IPS-NIHi7 (cell line): ENCODE results near the gene ZNF438.

Experiments
- DNase-seq: peaks from one replicate; pipeline ENCODE4 v3.0.0; 2012; ENCODE audit warnings: mixed read lengths; ENCODE audit errors: extremely low spot score

ZNF438 gene

DNA sequence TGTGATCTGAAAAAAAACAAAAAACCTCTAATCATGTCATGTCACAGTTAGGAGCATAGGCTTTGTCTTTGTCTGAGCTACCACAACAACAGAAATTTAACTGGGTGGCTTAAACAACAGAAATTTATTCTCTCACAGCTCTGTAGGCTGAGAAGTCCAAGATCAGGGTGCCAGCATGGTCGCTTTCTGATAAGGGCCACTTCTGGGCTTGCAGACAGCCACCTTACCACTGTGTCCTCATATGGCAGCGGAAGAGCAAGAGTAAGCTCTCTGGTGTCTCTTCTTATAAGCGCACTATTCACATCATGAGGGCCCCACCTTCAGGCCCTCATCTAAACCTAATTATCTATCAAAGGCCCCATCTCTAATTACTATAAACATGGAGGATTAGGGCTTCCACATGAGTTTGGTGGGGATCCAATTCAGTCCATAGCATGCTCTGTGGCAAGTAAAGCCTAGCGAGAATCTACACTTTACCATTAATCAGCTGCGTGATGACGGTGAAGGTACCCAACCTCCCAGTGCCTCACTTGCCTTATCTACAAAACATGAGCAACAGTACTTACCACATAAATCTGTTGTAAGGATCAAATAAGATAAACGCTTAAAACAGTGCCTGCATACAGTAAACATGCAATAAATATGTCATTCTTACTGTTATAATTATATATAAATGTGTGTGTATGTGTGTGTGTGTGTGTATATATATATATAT, 17.3 kb downstream of the ZNF438 start:
- no peak for DNase-seq

DNA sequence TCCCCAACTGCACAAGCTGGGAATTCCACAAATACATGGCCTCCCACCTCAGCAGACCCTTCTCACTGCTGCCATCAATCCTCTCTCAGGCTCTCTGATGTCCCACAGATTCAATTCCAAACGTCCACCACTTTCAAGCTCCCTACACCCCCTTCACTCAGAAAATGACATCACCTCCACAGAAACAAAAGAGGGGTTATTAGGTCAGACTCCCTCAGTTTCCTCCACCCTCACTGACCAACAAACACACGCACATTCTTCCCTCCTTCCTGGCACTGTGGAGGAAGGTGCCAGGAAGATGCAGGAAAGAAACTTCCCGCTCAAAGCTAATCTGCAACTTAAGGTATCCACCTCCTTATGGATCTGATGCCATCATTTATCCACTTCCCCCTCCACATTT, 18.3 kb downstream of the ZNF438 start:
- no peak for DNase-seq

DNA sequence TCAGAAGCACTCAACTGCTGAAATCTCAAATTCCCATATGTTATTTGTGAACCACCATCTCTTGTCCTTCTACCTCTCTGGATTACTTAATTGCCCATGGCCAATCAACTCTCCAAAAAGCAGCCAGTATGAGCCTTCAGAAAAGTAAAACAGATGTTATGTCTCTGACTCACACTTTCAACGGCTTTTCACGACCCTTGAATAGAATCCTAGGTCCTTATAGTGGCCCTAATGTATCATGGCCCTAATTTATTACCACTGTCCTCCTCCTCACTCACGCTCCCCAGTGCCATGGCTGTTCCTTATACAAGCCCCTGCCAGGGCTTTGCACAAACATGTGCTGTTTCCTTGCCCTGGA, 20.0 kb downstream of the ZNF438 start:
- DNase-seq = no peak

DNA sequence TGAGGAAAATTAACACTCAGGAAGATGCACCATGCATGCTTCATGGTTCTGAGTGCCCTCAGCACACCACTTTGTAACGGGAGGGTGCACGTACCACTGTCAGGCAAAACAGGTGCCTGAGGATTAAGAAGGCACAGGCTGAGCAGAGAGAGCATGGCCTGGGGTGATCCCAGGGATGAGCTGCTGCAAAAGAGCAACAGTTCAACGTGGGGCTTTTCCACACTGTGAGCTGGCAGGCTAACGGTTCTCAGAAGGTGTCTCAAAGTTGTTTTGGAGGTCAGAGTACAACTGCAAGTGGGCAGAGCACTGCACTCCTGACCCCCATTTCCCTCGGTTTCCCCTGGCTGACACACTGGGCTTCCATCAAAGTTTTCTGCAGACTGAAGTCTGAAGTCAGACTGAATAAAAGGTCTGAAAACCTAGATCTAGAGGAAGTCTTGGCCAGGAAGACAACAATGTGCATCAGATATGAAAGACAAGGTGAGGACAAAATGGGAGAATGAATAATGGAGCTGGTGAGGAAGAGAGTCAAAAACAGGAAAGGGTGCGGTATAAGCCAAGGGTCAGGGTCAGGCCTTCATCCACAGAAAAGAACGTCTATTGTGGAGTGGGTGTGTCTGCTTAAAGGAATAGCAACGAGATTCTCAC, 20.5 kb downstream of the ZNF438 start:
- no peak for DNase-seq

DNA sequence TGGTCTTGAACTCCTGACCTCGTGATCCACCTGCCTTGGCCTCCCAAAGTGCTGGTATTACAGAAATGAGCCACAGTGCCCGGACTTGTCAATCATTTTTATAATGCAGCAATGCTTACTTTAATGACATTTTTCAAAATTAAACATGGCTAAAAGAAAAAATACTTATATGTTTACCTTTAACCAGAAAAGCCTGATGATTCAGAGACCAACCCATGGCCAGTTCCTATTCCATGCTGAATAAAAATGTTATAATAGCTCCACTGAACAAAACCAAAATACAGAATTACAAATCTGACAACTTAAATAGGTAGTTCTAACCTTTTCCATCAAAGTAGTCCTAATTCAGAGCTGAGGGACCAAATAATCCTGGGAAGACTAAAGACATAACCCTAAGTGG, 21.6 kb downstream of the ZNF438 start:
- DNase-seq = no peak

DNA sequence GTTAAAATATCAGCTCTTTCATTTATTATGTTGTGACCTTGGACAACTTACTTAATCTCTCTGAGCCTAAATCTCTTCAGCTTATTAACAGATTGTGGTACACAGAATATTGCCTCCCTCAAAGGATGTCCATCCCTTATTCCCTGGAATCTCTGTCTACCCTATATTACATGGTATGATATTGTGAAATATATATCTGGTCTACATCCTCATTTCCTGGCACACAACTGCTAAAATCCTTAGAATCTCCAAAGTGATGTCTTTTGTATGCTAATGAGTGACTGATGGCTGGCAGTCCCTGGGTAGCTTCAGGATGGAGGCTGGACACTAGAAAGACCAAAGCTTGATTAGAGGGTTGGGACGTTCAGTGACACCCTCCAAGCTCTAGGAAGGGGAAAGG, 25.8 kb downstream of the ZNF438 start:
- DNase-seq = no peak

DNA sequence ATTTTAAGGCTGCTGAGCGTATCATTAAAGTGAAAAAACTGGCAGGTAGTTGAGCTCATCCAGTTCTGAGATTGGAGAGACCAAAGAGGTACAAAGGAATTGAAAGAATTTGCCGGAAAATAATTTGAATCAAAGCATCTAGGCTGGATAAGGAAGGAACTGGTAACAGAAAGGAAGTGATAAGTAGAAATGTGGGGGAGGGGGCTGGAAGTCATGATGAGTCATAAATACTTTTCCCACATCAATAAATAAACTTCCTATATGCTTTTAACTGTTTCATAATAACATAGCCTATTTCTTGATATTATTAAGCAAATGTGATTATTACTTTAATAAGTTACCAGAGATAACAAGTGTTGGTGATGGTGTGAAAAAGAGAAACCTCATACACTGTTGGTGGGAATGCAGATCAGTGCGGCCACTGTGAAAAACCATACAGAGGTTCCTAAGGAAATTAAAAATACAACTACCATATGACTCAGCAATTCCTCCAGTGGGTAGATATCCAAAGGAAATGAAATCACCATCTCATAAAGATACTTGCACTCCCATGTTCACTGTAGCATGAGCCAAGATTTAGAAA, 27.0 kb downstream of the ZNF438 start:
- no peak for DNase-seq

DNA sequence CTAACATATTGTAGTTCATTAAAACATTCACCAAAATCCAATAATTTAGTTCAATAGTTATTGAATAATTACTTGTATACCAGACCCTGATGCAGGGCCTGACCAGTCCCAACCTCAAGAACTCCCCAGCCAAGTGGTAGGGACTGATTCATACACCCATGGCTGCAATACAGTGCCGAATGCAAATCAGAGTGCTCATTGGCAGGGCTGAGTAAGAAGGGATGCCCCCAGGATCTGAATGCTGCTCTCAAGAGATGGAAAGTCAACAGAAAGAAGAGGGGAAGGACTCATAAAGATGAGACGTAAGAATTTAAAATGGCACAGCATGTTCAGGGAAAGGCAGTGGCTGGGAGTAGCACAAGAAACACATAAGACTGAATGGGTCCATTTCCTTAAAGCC, 29.9 kb downstream of the ZNF438 start:
- no peak for DNase-seq

DNA sequence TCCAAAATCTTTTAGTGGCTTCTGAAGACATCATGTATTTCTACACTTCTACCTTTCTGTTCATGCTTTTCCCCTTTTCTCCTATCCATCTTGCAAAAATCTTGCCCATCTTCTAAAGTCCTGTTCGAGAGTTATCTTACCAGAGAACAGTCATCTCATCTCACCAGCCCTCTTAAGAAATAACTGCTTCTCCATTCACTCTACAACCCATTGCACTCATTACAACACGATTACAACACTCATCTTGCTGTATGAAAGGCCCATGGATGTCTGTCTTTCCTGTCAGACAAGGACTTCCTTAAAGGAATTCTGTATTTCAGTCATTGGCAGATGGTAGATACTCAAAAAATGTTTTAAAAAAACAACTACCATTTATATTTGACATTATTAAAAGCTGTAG, 30.8 kb downstream of the ZNF438 start:
- no peak for DNase-seq

DNA sequence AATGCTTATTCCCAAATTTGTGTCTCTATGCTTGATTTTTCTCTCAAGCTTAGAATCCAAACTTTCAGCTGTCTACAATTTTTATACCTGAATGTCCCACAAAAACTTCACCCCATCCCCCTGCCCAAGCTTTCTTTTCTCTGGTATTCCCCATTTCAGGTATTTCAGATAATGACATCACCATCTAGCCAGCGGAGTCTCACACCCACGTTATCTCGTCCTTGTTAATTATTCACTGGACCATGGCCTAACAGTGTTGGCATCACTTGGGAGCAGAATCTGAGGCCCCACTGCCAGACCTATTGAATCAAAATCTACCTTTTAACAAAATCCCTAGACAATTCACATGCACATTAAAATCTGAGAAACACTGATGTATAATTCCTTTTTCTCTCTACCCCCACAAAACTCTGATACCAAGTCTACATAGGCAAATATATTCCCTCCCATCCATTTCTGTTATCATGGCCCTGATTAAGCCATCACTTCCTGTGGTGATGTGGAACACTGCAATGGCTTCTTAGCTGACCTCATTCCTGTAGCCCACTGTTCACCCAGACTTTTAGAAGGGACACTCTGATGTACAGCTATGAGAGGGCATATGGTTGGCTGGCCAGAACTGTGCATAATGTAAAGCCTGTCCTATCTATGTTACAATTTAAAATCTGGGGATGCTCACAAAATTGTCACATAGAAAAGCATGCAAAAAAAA, 31.4 kb downstream of the ZNF438 start:
- no peak for DNase-seq

DNA sequence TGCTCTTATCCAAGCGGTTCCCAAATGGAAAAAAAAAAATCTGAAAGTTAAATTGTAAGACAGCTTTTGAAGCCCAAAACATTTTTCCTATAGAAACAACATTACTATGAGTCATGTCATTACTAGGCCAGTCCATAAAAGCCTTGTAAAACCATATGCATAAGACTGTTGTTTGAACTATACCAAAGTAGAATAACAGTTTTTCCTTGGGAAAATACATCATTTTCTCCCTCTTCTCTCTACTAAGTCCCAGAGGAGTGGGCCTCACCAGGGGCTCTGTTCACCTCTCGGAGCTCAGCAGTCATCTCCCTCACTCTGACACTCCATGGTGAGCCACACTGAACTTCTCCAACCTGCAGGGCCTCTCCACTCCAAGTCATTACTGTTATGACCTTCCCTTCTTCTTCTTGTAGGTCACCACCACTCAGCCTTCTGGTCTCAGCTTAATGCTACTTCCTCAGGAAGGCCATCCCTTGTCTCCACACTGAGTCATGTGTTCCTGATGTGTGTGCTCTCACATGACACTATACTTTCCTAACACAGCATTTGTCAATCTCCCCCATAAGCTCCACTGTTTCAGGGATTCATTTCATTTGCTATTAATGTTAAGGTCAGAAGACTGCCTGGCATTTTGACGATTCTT, 32.5 kb downstream of the ZNF438 start:
- DNase-seq = no peak

DNA sequence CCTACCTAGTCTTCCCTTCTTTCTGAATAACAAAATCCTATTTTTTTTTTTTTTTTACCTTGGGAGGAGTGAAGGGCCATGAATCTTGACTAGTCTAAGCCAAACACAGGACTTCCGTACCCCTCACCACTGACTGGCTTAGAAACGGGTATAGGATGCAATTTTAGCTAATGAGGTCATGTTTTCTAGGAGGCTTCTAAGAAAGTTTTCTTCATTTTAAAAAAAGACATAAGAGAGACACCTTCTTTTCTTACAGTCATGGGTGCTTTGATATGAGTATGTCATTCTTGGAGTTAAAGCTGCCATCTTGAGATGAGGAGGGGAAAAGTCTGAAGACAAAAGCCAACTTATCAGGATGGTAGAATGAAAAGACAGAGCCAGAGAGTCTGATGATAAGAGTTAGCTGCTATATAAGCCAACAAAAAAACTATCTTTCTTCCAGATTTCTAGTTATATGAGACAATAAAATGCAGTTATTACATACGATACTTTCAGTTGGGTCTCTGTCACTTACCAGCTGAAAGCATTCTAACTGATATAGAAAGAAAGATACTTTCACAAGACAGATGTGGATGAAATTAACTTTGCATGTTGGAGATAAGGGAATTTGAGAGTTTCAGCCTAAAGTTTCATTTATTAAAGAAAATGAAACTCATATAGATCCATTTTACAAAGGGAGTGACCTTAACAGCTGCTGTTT, 34.0 kb downstream of the ZNF438 start:
- DNase-seq = no peak

DNA sequence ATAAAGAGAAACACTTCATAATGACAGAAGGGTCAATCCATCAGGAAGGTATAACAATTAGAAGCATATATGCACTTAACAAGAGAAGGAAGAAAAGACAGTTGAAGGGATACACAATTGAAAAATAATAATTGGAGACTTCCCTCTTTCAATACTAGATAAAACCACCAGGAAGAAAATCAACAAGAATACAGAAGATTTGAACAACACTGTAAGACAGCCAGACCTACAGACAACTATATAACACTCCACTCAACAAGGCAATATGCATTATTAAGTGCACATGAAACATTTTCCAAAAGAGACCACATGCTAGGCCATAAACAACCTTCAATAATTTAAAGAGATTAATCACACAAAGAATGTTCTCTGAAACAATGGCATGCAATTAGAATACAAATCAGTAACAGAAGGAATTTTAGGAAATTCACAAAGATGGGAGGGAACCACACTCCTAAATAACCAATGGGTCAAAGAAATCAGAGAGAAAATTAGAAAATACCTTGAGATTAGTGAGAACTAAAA, 35.1 kb downstream of the ZNF438 start:
- no peak for DNase-seq

DNA sequence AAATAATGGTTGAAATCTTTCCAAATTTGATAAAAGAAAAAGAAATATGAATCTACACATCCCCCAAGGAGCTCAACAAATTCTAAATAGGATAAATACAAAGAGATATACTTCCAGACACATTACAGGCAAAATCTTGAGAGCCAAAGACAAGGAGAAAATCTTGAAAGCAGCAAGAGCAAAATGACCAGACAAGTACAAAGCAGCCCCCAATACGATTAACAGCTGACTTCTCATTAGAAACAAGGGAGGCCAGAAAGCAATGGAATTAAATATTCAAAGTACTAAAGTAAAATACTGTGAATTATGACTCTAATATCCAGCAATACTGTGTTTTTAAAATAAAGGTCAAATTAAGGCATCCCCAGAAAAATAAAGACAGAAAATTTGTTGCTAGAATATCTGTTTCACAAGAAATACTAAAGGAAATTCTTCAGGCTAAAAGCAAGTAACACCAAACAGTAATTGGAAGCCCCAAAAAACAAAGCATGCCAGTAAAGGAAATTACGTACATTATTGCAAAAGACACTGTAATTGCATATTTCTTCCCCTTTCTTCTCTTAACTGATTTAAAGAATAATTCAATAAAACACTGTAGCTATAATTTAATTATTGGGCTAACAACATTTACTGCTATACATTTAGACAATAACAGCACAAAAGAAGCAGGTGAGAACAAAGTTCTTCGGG, 36.4 kb downstream of the ZNF438 start:
- DNase-seq = no peak

DNA sequence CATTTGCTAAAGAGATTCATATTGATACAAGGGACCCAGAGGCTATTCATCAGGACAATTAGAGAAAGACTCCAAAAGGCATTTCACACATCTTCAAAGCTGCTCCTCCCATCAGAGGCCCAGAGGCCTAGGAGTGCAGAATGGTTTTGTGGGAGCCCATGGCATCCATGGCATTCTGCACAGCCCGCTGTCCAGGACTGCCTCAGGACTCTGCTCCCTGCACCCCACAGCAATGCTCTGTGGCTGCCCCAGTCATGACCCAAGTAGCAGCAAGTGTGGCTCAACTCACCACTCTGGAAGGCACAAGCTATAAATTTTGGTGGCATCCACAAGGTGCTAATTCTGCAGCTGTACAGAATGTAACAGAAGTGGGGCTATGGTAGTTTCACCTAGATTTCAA, 38.5 kb downstream of the ZNF438 start:
- DNase-seq = no peak

DNA sequence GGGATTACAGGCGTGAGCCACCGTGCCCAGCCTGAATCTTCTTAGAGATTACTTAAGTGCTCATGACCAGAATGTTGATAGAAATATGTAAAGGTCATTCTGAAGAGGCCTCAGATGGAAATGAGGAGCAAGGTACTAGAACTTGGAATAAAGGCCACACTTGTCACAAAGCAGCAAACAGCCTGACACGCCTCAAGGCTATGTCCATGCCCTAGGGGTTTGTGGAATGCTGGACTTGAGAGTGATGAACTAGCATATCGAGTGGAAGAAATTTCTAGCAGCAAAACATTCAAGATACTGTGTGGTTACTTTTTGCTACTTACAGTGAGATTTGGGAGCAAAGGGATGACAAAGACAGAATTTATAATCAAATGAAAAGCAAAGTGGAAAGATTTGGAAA, 39.0 kb downstream of the ZNF438 start:
- no peak for DNase-seq

DNA sequence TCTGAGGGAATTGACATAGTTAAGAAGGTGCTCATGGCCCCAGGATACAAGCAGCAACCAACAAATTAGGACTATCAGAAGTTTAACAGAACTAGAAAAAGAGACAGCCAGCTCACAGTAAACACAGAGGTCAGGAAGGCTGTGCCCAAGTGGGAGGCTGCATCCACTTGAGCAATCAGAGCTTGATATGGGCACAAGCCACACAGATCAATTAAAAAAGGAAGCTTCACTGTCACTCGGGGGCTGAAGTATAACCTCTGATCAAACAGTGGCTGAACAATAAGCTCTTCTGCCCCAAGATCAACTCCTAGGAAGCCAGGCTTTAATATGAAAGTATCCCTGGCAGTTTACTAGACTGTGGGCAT, 40.0 kb downstream of the ZNF438 start:
- DNase-seq = no peak

DNA sequence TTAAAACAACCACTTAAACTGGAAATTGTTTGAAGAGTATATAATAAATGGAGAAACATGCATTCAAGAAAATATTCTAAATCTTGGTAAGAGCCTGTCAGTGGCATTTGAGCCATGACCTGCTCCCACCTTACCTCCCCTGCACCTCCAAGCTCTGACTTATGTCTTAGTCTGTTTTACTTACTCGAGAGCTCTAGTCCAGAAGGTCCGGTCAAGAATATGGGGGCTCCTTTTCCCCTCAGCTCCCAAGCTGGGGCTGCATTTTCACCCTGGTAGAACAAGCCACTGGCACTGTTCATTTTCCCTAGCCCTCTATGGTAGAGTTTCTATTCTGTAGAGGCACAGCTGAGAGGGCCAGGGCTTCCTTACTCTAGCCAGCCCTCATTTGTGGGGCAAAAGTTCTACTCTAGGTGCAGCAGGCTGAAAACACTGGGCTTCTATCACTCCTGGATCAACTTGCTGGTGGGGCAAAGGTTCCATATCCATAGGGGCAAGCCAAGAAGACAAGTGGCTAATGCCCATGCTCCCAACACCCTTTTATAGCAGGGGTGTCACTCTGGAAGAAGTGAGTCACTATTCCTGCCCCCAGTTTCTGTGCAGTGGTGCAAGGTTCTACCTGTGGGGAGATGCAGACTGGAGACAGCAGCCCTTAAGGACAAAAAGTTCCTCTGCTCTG, 40.6 kb downstream of the ZNF438 start:
- DNase-seq = no peak

DNA sequence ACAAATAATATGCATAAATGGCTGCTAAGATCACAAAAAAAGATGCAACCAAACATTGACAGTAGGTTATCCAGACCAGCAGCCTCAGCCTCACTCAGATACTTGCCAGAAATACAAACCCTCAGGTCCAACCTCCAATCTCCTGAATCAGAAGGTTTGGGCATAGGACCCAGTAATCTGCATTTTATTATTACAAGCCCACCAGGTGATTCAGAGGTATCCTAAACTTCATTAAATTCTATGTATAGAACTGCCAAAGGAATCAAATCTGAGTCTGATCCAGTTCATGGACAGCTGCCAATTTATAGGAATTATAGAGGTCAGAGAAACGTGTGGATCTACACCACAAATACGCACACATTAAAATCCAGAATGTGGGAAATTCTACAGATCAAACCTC, 41.3 kb downstream of the ZNF438 start:
- no peak for DNase-seq

DNA sequence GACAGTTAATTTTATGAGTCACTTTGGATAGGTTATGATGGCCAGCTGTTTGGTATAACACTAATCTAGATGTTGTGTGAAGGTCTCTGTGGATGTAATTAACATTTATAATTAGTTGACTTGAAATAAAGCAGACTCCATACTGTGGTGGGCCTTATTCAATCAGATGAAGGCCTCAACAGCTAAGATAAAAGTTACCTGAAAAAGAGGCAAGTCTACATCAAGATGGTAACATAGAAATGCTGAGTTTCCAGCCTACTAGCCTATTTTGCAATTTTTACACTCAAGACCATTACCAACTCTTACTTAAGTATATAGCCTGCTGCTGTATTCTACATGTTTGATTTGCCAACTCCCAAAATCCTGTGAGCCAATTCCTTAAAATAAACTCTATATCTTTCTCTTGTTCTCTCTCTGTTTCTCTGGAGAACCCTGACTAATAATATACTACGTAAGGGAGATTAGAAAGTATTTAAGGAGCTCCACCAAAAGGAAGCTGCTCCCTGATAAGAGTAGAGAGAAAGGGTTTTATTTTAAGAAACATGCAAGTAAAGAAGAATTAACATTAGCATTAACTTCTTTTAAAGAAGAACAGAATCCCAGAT, 42.7 kb downstream of the ZNF438 start:
- DNase-seq = no peak
